Neural cell (in vitro differentiated cells): Measurements from ENCODE around the gene AGBL1.

Source experiments
- CTCF ChIP-seq: fragments of 450-650 bp; IDR thresholded peaks from 2 replicates; pipeline ENCODE4 v1.5.1; 2014; ENCODE audit warnings: antibody characterized with exemption, mild to moderate bottlenecking, moderate library complexity; ENCODE audit not compliant: poor library complexity, severe bottlenecking
- EZH2 ChIP-seq: fragments of 200-600, 300-800 bp; shearing (Covaris generic), sonication (generic); IDR thresholded peaks from 2 replicates; pipeline ENCODE4 v1.6.1; 2014; ENCODE audit warnings: antibody characterized with exemption, low read length, borderline replicate concordance, mild to moderate bottlenecking; ENCODE audit not compliant: insufficient read depth, poor library complexity, severe bottlenecking
- MXI1 ChIP-seq: fragments of 450-650 bp; conservative IDR thresholded peaks from 2 replicates; pipeline ENCODE4 v1.6.1; 2014; ENCODE audit warnings: antibody characterized with exemption, mild to moderate bottlenecking; ENCODE audit not compliant: poor library complexity, severe bottlenecking

- TF ChIP-seq CTCF (no peak), EZH2 (no peak), MXI1 (no peak)
These were observed 119.9 kb downstream of the AGBL1 start for GRCh38 chr15:86199467-86200145.
